NCI-H1694 treated with DMSO at 0.1 percent for 48 hours (cell line): ENCODE data around the gene WBP2NL.

ENCODE experiments used
- DNase-seq: peaks from one replicate; lab custom pipeline; 2025; lab: John Stamatoyannopoulos, UW

The WBP2NL gene

GRCh38 chr22:42072606-42073330, 74.2 kb downstream of the WBP2NL start:
- no peak for DNase-seq

- no peak for DNase-seq
Observed at GRCh38 chr22:42073621-42074041, 75.0 kb downstream of the WBP2NL start.

- no peak for DNase-seq
Observed at GRCh38 chr22:42074132-42074811, 75.7 kb downstream of the WBP2NL start, which contains the start of gene PHETA2. Gene PHETA2, plus strand, starts transcription at chr22:42074248. Its CDS starts 3,046 bp downstream, at chr22:42077294.

- DNase-seq, result no peak
Observed at GRCh38 chr22:42074846-42075676, 76.5 kb downstream of the WBP2NL start.

- no peak for DNase-seq
Observed at GRCh38 chr22:42076764-42077485, 78.3 kb downstream of the WBP2NL start.

- no peak for DNase-seq
Observed at GRCh38 chr22:42077486-42078125, 79.0 kb downstream of the WBP2NL start.
